ENCODE measurements around the gene FAIM2. TPM values are rescaled to one million over a fixed set of nuclear protein-coding genes. Genes with fewer than 3 reads are reported as not detected.

The FAIM2 gene
- total and polyA plus RNA-seq, 9 of the 15 experiments (the other 6 are each of a cell fraction or from before 2014, with no cell fraction given) = 0.01 to 0.10 TPM; not detected in 7

GRCh38 chr12:49905718-49906314, 2.1 kb upstream of the FAIM2 start (continued):
- TF ChIP-seq BHLHE40 (IDR thresholded peaks at IDR 0.05; ENCODE audit: low read length) (no peak), USF1 (CRISPR knock-in tag; IDR thresholded peaks at IDR 0.05) (peak; percentile 66), ZFP36 (IDR thresholded peaks at IDR 0.05; ENCODE audit: low read depth, low read length, partially characterized antibody) (peak; percentile 71)

GRCh38 chr12:49904601-49905000, 901 bp upstream of the FAIM2 start:
- H3K36me3 ChIP-seq (ENCODE audit: control insufficient read depth, insufficient read depth, low read length) = no peaks in the 10 kb centered on the region
- no peaks in the 10 kb centered on the region for H3K79me2 ChIP-seq (ENCODE audit: control insufficient read depth, insufficient read depth, low read length)
- in situ Hi-C loops (cut with MboI) (no loop called here), intact Hi-C loops (cut with micrococcal nuclease) (no loop called here)
- 27% methylated on average over 10 of the region's 11 CpGs for WGBS (ENCODE audit: insufficient coverage, low coverage, missing lambda C conversion rate)
- DNase-seq (ENCODE audit: extremely low read depth in 1 of 4, low spot score in 3 of 4) (no peak), ATAC-seq (no peak), FAIRE-seq (no peak)
- H4K20me1 ChIP-seq (replicated peaks; ENCODE audit: control insufficient read depth, insufficient read depth, low read length) = no peaks in the 10 kb centered on the region
- no peak overlapping the region for H3K4me3 ChIP-seq
- no peak overlapping the region for H3K4me2 ChIP-seq (ENCODE audit: insufficient read depth, low read length)
- no peaks in the 10 kb centered on the region for H3K9me1 ChIP-seq (ENCODE audit: control insufficient read depth, insufficient read depth, low read length)
- no peak overlapping the region for H3K27ac ChIP-seq (ENCODE audit: extremely low read depth, low read depth, low read length)
- H3K4me1 ChIP-seq (replicated peaks in 1 of 2; ENCODE audit: control insufficient read depth in 2 of 2, insufficient read depth in 2 of 2, low read length in 2 of 2) = peaks cover 13 to 24% of the 10 kb centered on the region in 2 experiments
- TF ChIP-seq CBFA2T2 (conservative IDR thresholded peaks at IDR 0.05) (no peak), CSDE1 (IDR thresholded peaks at IDR 0.05) (no peak), ZNF239 (CRISPR knock-in tag; IDR thresholded peaks at IDR 0.05) (no peak), SREBF2 (CRISPR knock-in tag; IDR thresholded peaks at IDR 0.05) (no peak), ETS2 (tag; IDR thresholded peaks at IDR 0.05; ENCODE audit: borderline replicate concordance, poor library complexity, severe bottlenecking) (no peak), CREB5 (CRISPR knock-in tag; IDR thresholded peaks at IDR 0.05) (no peak), CREB3 (tag; conservative IDR thresholded peaks at IDR 0.05; ENCODE audit: low read depth) (no peak), BDP1 (IDR thresholded peaks at IDR 0.05; ENCODE audit: insufficient read depth, insufficient read length) (no peak), ZNF780A (CRISPR knock-in tag; IDR thresholded peaks at IDR 0.05) (no peak), ZFX (CRISPR knock-in tag; IDR thresholded peaks at IDR 0.05) (no peak), ZBTB7A (IDR thresholded peaks at IDR 0.05; ENCODE audit: borderline replicate concordance, control insufficient read depth, low read depth, low read length) (no peak), ZNF143 (CRISPR knock-in tag; IDR thresholded peaks at IDR 0.05) (no peak), MNT (conservative IDR thresholded peaks at IDR 0.05) (no peak)
- no peak overlapping the region for H3K9ac ChIP-seq (ENCODE audit: insufficient read depth in 1 of 2, low read depth in 2 of 2, low read length in 2 of 2)
- ChIA-PET CTCF (ENCODE audit: low intra/inter-chr PET ratio) (no interaction called here), POLR2A (interaction anchor here (0.6 to 1.1 kb wide), 4 partner anchors 10 to 46 kb away, joined by 3 to 4 read pairs (median 3); partner anchors contain the start of gene AQP2)
- H3K27me3 ChIP-seq (ENCODE audit: control insufficient read depth in 2 of 2, insufficient read depth in 2 of 2, low read length in 2 of 2) = peaks cover 4 to 17% of the 10 kb centered on the region in 2 experiments; a peak in 3 of 5 replicates
- no TSS peak for BruUV-seq (replicated peaks)
- H2AFZ ChIP-seq (ENCODE audit: low read depth, low read length) = no peak overlapping the region
- no peaks in the 10 kb centered on the region for H3K9me3 ChIP-seq (replicated peaks; ENCODE audit: control insufficient read depth, insufficient read depth, low read depth, low read length)
